ENCODE results near the gene LGALS12.

Gene LGALS12

GRCh38 chr11:63563201-63564055, 57.5 kb downstream of the LGALS12 start, which contains the start of gene PLAAT2:
TSS of gene PLAAT2 (minus strand) at chr11:63563379. CDS start at chr11:63563324, 55 bp downstream.
- DNase-seq (ENCODE audit: low spot score): no peak

GRCh38 chr11:63564056-63564774, 58.3 kb downstream of the LGALS12 start:
- DNase-seq (ENCODE audit: low spot score): no peak

- DNase-seq (ENCODE audit: low spot score): no peak
These were observed 59.0 kb downstream of the LGALS12 start for GRCh38 chr11:63564784-63565350.
